Naive B cell (primary cell): ENCODE measurements around the gene KHSRP. TPM values are rescaled to one million over a fixed set of nuclear protein-coding genes. Genes with fewer than 3 reads are reported as not detected.

Experiments used
- ATAC-seq, 2 donors: fragments of 150-1000 bp; cut with Tn5 transposase; 2 replicates each; pipeline ENCODE4 v1.10.0; 2021; ENCODE audit warnings: low read depth in 2 of 2, mild to moderate bottlenecking in 2 of 2, moderate library complexity in 2 of 2
- DNase-seq: peaks from one replicate; pipeline ENCODE4 v3.0.0; 2022
- H3K27ac Mint-ChIP-seq, 6 donors: one replicate each; pipeline ENCODE4 v1.8.0; 2020 to 2022; ENCODE audit warnings: mild to moderate bottlenecking in 6 of 6, mixed read lengths in 6 of 6, moderate library complexity in 5 of 6, inconsistent platforms in 2 of 6
- H3K27me3 Mint-ChIP-seq, 3 donors: one replicate each; pipeline ENCODE4 v1.8.0; 2021 to 2022; ENCODE audit warnings: mixed read lengths in 3 of 3, mild to moderate bottlenecking in 1 of 3
- H3K36me3 Mint-ChIP-seq, 2 donors: one replicate each; pipeline ENCODE4 v1.8.0; 2020 to 2022; ENCODE audit warnings: mixed read lengths in 2 of 2, inconsistent platforms in 1 of 2, mild to moderate bottlenecking in 1 of 2
- H3K4me1 Mint-ChIP-seq, 3 donors: one replicate each; pipeline ENCODE4 v1.8.0; 2020 to 2022; ENCODE audit warnings: mixed read lengths in 3 of 3, inconsistent platforms in 1 of 3, mild to moderate bottlenecking in 1 of 3, moderate library complexity in 1 of 3
- H3K4me3 Mint-ChIP-seq, 8 donors: one replicate each; pipeline ENCODE4 v1.8.0; 2020 to 2022; ENCODE audit warnings: mild to moderate bottlenecking in 8 of 8, mixed read lengths in 8 of 8, moderate library complexity in 8 of 8, inconsistent platforms in 2 of 8
- H3K9me3 Mint-ChIP-seq, 7 donors: one replicate each; pipeline ENCODE4 v1.8.0; 2020 to 2022; ENCODE audit warnings: mixed read lengths in 7 of 7, mild to moderate bottlenecking in 5 of 7, inconsistent platforms in 2 of 7, moderate library complexity in 1 of 7
- polyA plus RNA-seq, 6 donors: library from polyadenylated mRNA; unstranded; fragments of 300-500 nt; fragmentation: Illumina TruSeq; gene quantifications; one replicate each; pipeline ENCODE4 v1.2.3, GENCODE V29; 2021; ENCODE audit warnings: low read depth in 6 of 6

Gene KHSRP
- polyA plus RNA-seq, 6 donors from 2014 or later: 12.1 to 26.3 (median 20.6) TPM

DNA sequence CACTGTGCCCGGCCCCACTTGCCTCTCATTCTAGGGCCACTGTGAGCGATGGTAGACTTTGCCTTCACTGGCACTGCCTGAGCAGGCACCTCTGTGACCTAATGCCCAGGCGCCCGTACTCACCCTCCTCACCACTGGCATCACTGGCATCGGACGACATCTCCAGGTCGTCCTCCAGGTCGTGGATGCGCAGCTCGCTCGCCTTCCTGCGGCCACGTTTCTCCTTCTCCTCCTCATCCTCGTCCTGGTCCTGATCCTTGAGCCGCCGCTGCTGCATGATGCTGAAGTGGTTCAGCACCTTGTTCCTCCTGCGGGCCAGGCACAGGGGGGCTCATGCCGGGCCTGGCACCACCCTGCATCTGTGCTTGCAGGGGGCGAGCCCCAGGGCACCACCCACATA, 41.4 kb downstream of the KHSRP start:
- ATAC-seq: no peak
- H3K36me3 Mint-ChIP-seq: peaks cover 6 to 29% of the 10 kb centered on the region in 2 donors
- no peaks in the 10 kb centered on the region for H3K27me3 Mint-ChIP-seq
- H3K4me3 Mint-ChIP-seq: no peak overlapping the region
- no peak for DNase-seq
- peak overlapping the region in 2 of 6 donors; percentile 14 to 95 for H3K27ac Mint-ChIP-seq
- peaks cover 0 to 7% (median 3%) of the 10 kb centered on the region in 7 donors for H3K9me3 Mint-ChIP-seq
- peaks cover 0 to 1% (median 0%) of the 10 kb centered on the region in 3 donors for H3K4me1 Mint-ChIP-seq

DNA sequence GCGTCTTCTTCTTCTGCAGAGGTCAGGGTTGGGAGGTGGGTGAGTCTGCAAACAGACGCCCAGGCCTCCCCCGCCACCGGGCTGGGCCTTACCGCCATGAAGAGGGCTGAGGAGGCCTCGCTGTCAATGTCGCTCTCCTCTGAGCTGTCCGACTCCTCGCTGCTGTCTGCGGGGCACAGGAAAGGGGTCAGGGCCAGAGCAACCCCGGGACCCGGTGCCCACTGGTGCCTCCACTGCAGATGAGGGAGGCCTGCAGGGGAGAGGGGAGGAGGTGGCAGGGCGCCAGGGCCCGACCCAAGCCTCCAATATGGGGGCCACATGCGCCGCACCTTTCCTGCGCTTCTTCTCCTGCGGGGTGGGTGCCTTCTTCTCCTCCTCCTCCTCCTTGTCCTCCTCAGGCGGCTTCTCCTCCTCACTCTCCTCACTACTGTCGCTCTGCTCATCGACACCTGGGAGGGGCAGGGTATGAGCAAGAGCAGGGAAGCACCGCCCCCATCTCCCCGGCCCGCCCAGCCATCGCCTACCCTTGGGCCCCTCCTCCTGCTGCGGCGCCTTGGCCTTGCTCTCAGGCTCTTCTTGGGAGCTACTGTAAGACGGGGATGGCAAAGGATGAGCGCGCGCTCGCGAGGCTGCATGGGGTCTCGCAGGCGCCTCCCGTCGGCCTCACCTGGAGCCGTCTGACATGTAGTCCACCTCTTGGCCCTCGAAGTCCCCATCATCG, 43.4 kb downstream of the KHSRP start:
- ATAC-seq (no peak), DNase-seq (no peak)
- Mint-ChIP-seq H3K9me3 (peaks cover 0 to 7% (median 3%) of the 10 kb centered on the region in 7 donors), H3K4me3 (peak overlapping the region in 1 of 8 donors; percentile 65), H3K4me1 (no peaks in the 10 kb centered on the region), H3K36me3 (peaks cover 6 to 25% of the 10 kb centered on the region in 2 donors), H3K27me3 (no peaks in the 10 kb centered on the region), H3K27ac (peak overlapping the region in 1 of 6 donors; percentile 31)

DNA sequence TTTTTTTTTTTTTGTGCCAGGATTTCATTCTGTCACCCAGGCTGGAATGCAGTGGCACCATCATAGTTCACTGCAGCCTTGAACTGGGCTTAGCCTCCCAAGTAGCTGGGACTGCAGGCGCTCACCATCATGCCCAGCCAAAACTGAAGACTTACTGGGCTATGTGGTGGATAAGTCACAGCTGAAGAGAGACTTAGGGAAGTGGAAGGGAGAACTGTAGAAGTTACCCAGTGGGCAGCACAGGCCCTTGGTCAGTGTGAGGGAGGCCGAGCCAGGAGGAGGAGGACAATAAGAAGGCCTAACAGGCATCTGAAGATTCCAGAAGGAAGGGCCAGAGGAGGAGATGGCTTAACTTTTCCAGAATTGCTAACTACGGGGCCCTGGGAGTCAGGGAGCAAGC, 44.9 kb downstream of the KHSRP start:
- H3K27me3 Mint-ChIP-seq: no peaks in the 10 kb centered on the region
- peaks cover 0 to 7% (median 3%) of the 10 kb centered on the region in 7 donors for H3K9me3 Mint-ChIP-seq
- DNase-seq: no peak
- no peaks in the 10 kb centered on the region for H3K4me1 Mint-ChIP-seq
- H3K27ac Mint-ChIP-seq: no peak overlapping the region
- H3K4me3 Mint-ChIP-seq: no peak overlapping the region
- peaks cover 6 to 25% of the 10 kb centered on the region in 2 donors for H3K36me3 Mint-ChIP-seq
- no peak for ATAC-seq

DNA sequence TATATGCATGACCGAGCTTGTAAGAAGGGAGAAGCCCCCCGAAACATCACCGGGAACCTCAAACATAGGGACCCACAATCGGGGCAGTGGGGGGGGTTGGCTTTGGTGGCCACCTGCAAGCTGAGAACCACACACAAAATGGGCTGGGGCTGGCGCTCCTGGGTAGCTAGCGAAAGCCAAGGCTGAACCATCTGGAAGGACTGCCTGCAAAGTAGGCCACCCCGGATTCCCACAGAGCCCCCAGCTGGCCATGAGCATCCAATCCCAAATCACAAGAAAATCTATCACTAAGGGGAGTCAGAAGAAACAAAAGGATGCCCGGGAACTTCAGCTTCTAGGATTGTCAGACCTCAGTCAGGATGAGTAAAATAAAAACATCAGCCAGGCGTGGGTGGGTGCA, 46.1 kb downstream of the KHSRP start:
- peaks cover 4% of the 10 kb centered on the region in 3 donors for H3K4me1 Mint-ChIP-seq
- H3K27me3 Mint-ChIP-seq: no peaks in the 10 kb centered on the region
- H3K36me3 Mint-ChIP-seq: peaks cover 6 to 25% of the 10 kb centered on the region in 2 donors
- H3K27ac Mint-ChIP-seq: peak overlapping the region in 1 of 6 donors; percentile 35
- peaks cover 0 to 7% (median 3%) of the 10 kb centered on the region in 7 donors for H3K9me3 Mint-ChIP-seq
- no peak for DNase-seq
- H3K4me3 Mint-ChIP-seq: peak overlapping the region in 1 of 8 donors; percentile 9
- ATAC-seq: no peak

DNA sequence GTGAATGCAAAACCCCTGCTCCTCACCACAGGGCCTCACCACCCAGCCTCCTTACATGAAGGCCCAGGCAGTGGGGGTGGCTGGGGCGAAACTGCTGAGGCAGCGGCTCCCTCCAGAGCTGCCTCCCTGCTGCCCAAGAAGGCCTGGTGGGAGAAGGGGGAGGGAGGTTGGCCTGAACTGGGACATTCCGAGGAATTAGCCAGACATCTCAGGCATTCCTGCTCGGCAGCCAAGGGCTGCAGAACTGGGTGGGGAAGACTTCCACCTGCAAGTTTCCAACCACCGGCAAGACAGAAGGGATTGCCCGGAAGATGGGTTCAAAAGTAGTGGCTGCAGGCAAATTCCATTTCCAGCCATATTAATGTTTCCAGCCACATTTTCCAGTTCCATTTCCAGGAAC, 46.6 kb downstream of the KHSRP start:
- Mint-ChIP-seq H3K4me3 (no peak overlapping the region), H3K9me3 (peaks cover 0 to 7% (median 3%) of the 10 kb centered on the region in 7 donors), H3K4me1 (peaks cover 6 to 7% (median 7%) of the 10 kb centered on the region in 3 donors), H3K36me3 (peaks cover 6 to 25% of the 10 kb centered on the region in 2 donors), H3K27ac (no peak overlapping the region), H3K27me3 (no peaks in the 10 kb centered on the region)
- DNase-seq (no peak), ATAC-seq (no peak)

DNA sequence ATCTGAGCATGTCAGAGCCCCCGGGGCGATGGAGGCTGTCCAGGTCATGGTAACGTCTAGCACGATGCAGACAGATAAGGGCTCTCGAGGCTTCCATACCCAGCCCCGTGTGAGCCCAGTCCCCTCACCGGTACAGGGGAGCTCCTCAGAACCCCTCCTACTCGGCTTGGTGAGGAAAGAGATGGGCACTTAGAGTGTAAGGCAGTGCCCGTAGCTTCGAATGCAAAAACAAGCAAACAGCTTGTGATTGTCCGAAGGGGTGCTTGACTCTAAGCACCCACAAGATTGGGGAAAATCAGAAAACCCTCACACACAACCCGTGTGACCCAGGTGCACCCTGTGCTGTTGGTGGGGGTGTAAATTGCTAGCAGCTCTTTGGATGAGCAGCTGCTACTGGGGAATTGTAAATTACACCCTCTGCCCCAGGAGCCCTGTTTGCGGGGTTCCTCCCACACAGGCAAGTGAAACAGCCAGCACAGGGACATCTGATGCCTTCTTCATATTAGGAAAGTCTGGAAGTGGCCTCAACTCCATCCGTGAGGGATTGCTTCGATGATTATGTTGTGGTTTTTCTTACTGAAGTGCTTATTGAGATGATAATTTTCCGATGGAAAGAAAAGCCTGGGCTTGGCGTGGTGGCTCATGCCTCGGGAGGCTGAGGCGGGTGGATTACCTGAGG, 48.0 kb downstream of the KHSRP start:
- Mint-ChIP-seq H3K27me3 (no peaks in the 10 kb centered on the region), H3K9me3 (peaks cover 0 to 7% (median 3%) of the 10 kb centered on the region in 7 donors), H3K36me3 (peaks cover 6 to 22% of the 10 kb centered on the region in 2 donors), H3K4me3 (peak overlapping the region in 2 of 8 donors; percentile 20 to 33), H3K27ac (peak overlapping the region in 3 of 6 donors; percentile 28 to 70 (median 56)), H3K4me1 (peaks cover 12 to 14% (median 12%) of the 10 kb centered on the region in 3 donors)
- no peak for DNase-seq
- ATAC-seq: no peak

DNA sequence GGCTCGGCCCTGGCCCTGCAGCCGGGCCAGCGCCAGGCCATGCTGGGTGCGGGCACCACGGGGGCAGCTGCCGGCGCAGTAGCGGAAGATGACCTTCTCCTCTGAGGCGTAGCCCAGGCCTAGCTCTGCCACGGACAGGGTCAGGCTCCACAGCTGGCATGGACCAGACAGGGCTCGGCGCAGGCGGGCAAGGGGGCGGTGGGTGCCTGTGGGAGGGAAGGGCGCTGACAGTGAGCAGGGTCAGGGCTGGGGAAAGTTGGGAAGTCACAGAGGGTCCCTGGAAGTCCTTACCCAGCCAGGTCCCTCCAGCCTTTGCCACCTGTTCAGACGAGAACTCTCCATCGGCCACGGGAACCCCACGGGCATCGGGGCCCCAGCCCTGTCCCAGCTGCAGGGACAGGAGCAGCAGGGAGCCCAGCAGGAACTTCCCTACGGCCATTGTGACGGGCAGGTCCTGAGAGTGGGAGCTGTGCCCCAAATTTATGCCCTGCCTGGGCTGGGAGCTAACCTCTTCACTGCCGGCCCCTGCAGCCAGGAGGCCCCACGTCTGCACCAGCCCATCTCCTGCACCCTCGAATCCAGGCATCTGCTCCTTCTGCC, 49.1 kb downstream of the KHSRP start, which contains the start of gene PSPN:
PSPN (minus strand) TSS at position 523 of the 600 bp plus-strand sequence; CDS start at position 439, 84 bp downstream.
- DNase-seq: no peak
- Mint-ChIP-seq H3K27ac (peak within 1 kb of the TSS in 3 of 6 donors; percentile 28 to 70 (median 56)), H3K27me3 (no peaks in the 10 kb centered on the region), H3K9me3 (peaks cover 0 to 7% (median 3%) of the 10 kb centered on the region in 7 donors), H3K36me3 (peaks cover 6 to 11% of the 10 kb centered on the region in 2 donors), H3K4me1 (peaks cover 12 to 15% (median 14%) of the 10 kb centered on the region in 3 donors), H3K4me3 (peak within 1 kb of the TSS in 6 of 8 donors; percentile 10 to 74 (median 32))
- no peak for ATAC-seq

DNA sequence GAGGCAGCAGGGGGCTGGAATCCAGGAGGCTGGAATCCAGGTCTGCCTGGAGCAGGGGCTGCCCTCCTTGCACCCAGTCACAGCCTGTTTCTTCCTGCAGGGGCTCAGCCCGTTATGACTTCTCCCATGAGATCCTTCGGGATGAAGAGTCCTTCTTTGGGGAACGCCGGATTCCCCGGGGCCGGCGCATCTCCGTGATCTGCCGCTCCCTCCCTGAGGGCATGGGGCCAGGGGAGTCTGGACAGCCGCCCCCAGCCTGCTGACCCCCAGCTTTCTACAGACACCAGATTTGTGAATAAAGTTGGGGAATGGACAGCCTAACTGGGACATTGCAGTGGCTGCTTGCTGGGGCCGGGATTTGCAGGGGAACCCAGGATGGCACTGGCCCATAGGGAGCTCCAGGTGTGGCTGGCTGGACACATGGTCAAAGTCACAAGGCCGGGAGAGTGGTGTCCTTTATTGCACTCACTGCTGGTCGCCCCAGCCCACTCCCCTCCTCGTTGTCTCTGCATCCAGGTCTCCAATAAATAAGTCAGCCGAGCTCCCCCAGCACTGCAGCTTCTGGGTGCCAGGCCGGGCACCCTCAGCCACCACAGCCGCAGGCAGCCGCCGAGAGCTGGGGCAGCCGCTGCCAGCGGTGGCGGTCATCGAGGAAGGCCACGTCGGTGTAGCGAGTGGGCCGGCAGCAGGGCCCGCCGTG, 49.8 kb downstream of the KHSRP start:
- ATAC-seq: no peak
- H3K9me3 Mint-ChIP-seq: peaks cover 0 to 3% (median 2%) of the 10 kb centered on the region in 7 donors
- peak overlapping the region in 4 of 8 donors; percentile 10 to 74 (median 36) for H3K4me3 Mint-ChIP-seq
- peaks cover 12 to 18% (median 16%) of the 10 kb centered on the region in 3 donors for H3K4me1 Mint-ChIP-seq
- no peak overlapping the region for H3K27ac Mint-ChIP-seq
- no peak for DNase-seq
- H3K27me3 Mint-ChIP-seq: no peaks in the 10 kb centered on the region
- H3K36me3 Mint-ChIP-seq: peaks cover 3 to 5% of the 10 kb centered on the region in 2 donors

DNA sequence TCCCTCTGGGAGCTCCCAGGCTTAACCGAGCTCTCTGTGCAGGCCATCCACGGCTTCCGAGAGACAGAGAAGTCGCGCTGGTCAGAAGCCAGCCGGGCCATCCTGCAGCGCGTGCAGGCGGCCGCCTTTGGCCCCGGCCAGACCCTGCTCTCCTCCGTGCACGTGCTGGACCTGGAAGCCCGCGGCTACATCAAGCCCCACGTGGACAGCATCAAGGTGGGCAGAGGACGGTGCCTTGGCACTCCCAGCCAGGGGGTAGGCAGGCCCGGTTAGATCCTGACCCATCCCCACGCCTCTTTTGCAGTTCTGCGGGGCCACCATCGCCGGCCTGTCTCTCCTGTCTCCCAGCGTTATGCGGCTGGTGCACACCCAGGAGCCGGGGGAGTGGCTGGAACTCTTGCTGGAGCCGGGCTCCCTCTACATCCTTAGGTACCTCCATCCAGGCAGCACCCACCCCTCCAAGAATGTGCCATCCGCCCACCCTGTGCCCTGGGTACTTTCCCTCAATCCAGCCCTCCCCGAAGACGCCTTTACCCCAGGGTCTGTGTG, 50.4 kb downstream of the KHSRP start:
- Mint-ChIP-seq H3K9me3 (no peaks in the 10 kb centered on the region), H3K4me3 (peak overlapping the region in 5 of 8 donors; percentile 10 to 84 (median 40))

DNA sequence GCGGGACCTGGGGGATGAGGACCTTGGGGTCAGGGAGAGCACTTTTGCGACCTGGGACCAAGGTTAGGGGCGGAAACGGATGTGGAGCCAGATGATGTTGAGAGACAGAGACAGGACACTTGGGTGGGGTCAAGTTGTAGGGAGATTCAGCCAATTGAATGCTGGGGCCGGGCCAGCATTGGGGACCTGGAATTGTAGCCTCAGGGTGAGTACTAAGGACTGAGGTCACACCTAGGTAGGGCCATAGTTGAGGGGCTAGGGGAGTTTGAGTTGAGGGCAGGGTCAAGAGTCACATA, 50.9 kb downstream of the KHSRP start:
- no peak for DNase-seq
- no peaks in the 10 kb centered on the region for H3K9me3 Mint-ChIP-seq
- ATAC-seq: no peak
- peak overlapping the region in 4 of 6 donors; percentile 90 to 98 (median 95) for H3K27ac Mint-ChIP-seq
- H3K36me3 Mint-ChIP-seq: no peaks in the 10 kb centered on the region
- H3K4me3 Mint-ChIP-seq: peak overlapping the region; percentile 84 to 97 (median 94)
- peaks cover 12 to 24% (median 24%) of the 10 kb centered on the region in 3 donors for H3K4me1 Mint-ChIP-seq
- H3K27me3 Mint-ChIP-seq: no peaks in the 10 kb centered on the region

More for the DNA sequence above, 50.4 kb downstream of the KHSRP start:
- H3K27me3 Mint-ChIP-seq: no peaks in the 10 kb centered on the region
- ATAC-seq (no peak), DNase-seq (no peak)
- H3K4me1 Mint-ChIP-seq: peaks cover 12 to 24% (median 22%) of the 10 kb centered on the region in 3 donors
- no peaks in the 10 kb centered on the region for H3K36me3 Mint-ChIP-seq
- peak overlapping the region in 1 of 6 donors; percentile 77 for H3K27ac Mint-ChIP-seq

DNA sequence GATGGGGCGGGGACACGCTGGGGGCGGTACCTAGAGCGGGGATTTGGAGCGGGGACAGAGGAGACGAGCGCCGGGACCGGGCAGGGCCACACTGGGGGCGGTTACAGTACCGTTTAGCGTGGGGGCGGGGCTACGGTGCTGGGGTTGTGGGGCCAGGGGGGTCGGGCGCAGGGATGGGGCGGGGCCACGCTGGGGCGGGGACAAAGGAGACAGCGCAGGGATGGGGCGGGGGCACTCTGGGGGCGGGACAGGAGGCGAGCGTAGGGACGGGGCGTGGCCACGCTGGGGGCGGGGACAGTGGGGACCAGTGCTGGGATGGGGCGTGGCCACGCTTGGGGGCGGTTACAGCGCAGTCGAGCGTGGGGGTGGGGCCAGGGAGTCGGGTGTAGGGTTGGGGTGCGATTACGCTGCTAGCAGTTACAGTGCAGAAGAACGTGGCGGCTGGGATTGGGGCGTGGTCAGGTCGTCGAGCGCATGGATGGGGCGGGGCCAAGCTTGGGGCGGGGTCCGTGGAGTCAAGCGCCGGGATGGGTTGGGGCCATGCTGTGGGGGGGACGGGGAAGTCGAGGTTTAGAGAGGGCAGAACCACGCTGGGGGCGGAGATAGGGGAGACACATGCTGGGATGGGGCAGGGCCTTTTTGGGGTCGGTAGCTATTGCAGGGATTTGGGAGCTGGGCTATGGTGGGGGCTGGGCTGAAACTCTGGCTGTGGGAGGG, 51.4 kb downstream of the KHSRP start:
- Mint-ChIP-seq H3K4me1 (peaks cover 12 to 24% (median 24%) of the 10 kb centered on the region in 3 donors), H3K27me3 (no peaks in the 10 kb centered on the region), H3K4me3 (peak overlapping the region; percentile 84 to 97 (median 94)), H3K27ac (peak overlapping the region; percentile 89 to 98 (median 94)), H3K36me3 (no peaks in the 10 kb centered on the region), H3K9me3 (no peaks in the 10 kb centered on the region)
- ATAC-seq: peak; percentile 56 to 62
- DNase-seq: peak; percentile 92

DNA sequence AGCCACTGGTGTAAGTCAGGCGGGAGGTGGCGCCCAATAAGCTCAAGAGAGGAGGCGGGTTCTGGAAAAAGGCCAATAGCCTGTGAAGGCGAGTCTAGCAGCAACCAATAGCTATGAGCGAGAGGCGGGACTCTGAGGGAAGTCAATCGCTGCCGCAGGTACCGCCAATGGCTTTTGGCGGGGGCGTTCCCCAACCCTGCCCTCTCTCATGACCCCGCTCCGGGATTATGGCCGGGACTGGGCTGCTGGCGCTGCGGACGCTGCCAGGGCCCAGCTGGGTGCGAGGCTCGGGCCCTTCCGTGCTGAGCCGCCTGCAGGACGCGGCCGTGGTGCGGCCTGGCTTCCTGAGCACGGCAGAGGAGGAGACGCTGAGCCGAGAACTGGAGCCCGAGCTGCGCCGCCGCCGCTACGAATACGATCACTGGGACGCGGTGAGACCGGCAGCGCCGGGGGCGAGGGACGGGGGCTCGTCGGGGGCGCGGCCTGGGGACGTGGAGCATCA, 52.0 kb downstream of the KHSRP start, which contains the start of gene ALKBH7:
ALKBH7 (plus strand) TSS at position 201 of the 502 bp plus-strand sequence; CDS start at position 228, 27 bp downstream.
- Mint-ChIP-seq H3K27me3 (no peaks in the 10 kb centered on the region), H3K4me1 (peaks cover 12 to 24% (median 24%) of the 10 kb centered on the region in 3 donors), H3K27ac (peak within 1 kb of the TSS; percentile 89 to 98 (median 94)), H3K36me3 (no peaks in the 10 kb centered on the region), H3K4me3 (peak within 1 kb of the TSS; percentile 84 to 97 (median 94)), H3K9me3 (no peaks in the 10 kb centered on the region)
- ATAC-seq (peak; percentile 79 to 83), DNase-seq (peak; percentile 96)
